GM21717 (cell line): ENCODE data around the gene NCBP2L.
"Not testable (repeated sequence)": the region's sequence is repeated elsewhere in the genome, so short reads cannot be mapped to it uniquely, and the experiment has no call there.

Source experiments
- ATAC-seq: cut with Tn5 transposase; IDR thresholded peaks from one replicate; pipeline ENCODE4 v1.9.1; 2021; ENCODE audit warnings: mild to moderate bottlenecking, moderate library complexity; ENCODE audit not compliant: unreplicated experiment

NCBP2L gene

DNA sequence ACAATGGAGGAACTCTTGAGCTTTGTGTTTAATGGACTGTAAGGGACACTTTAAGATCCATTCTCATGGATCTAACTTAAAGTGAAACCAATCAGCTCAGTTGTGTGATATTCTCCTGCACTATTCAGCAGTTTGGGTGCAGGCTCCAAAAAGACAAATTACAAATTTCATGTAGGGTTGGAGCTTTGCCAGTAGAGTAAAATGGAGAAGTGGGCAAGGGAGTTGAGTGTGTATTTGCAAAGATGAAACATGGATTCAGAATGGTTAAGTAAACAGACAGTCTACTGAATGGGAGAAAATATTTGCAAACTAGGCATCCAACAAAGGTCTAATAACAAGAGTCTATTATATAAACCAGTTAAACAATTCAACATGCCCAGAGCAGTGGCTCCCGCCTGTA lies 26.9 kb downstream of the NCBP2L start:
- no peak for ATAC-seq

- no peak for ATAC-seq
These were observed 27.6 kb downstream of the NCBP2L start for GRCh38 chrX:107805179-107805578.

DNA sequence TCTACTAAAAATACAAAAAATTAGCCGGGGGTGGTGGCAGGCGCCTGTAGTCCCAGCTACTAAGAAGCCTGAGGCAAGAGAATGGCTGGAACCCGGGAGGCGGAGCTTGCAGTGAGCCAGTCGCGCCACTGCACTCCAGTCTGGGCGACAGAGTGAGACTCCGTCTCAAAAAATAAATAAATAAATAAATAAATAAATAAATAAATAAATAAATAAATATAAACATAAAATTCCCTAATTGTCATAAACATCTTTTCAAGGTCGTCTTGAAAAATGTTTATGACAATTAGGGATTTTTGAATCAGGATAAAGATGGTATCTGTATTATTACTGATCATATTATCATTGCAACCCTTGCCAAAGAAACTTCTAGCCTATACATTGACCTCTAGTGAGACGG lies 32.5 kb downstream of the NCBP2L start:
- not testable (repeated sequence) for ATAC-seq

- no peak for ATAC-seq
These were observed 41.5 kb downstream of the NCBP2L start for GRCh38 chrX:107818900-107819521.

DNA sequence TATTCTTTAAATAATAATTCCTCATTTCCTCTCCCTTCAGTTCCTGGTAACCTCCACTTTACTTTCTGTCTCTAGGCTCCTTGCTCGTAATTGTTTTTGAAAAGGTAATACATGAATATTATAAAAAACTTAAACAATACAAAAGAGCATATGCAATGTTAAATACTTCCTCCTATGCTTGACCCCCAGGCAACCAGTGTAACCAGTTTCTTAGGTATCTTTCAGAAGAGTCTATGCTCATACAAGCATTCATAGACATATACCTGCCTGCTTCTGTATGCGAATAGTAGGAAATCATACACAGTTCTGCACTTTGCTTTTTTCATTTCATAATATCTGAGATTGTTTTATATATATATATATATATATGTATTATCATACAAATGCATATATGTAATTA lies 45.5 kb downstream of the NCBP2L start:
- ATAC-seq: no peak

- no peak for ATAC-seq
These were observed 45.9 kb downstream of the NCBP2L start for GRCh38 chrX:107823456-107823855.

DNA sequence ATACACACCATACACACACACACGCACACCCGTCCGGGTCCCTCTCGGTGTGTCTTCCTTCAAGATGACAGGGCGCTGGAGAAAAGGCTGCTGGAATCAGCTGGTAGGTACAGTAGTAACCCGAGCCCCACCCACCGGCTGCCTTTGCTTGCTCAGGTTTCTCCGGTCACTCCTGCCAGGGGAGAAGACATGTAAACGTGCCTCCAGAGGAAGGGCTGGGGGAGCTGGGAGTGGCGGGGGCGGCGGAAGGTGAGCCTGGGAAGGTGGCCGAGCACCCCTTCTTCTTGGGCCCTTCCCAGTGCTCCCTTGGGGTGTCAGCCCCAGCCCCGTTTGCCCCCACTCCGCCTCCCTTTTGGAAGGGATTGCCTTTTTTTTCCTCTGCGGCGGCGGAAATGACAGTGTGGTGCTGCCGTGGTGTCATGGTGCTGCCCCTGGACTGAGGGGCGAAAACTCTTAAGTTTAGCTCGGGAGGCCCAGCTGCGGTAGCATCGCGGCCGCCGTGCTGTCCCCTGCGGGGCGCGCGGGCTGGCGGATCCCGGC lies 48.2 kb downstream of the NCBP2L start, which contains the start of gene MID2:
MID2 (plus strand) TSS at position 169 of the 540 bp plus-strand sequence. CDS start 561 bp downstream, outside the sequence.
- ATAC-seq: no peak

DNA sequence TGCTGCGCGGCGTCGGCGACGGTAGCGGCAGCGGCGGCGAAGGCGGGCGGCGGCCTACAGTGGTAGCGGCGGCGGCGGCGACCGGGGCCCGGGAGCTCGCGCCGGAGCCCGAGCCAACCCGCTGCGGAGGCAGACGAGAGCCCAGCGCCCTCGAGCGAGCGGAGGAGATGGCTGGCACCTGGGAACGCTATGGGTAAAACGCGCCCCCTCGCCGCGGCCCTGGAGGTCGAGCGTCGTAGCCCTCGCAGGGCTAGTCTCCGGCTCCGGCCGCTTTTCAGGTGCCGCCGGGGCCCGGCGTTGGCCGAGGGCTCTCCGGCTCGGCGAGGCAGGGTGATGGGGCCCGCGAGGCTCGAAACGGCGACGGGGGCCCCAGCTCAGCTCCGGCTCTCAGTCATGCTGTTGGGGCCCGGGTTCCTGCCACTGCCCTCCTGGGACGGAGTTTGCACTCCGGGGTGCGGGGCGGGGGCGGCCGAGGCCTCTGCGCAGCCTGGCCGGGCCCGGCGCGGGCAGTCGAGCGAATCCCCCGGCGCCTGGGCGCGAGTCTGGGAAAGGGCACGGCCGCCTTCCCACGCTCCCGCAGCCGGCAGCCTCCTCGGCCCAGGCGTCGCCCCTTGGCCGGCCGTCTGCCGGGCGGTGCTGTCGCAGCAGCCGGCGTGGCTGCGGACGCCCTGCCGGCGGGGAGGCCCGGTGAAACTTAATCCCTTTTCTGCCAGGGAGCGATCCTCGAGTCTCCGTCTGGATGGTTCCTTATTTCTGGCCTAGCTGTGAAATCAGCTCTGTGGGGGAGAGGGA lies 48.9 kb downstream of the NCBP2L start:
- ATAC-seq: no peak

DNA sequence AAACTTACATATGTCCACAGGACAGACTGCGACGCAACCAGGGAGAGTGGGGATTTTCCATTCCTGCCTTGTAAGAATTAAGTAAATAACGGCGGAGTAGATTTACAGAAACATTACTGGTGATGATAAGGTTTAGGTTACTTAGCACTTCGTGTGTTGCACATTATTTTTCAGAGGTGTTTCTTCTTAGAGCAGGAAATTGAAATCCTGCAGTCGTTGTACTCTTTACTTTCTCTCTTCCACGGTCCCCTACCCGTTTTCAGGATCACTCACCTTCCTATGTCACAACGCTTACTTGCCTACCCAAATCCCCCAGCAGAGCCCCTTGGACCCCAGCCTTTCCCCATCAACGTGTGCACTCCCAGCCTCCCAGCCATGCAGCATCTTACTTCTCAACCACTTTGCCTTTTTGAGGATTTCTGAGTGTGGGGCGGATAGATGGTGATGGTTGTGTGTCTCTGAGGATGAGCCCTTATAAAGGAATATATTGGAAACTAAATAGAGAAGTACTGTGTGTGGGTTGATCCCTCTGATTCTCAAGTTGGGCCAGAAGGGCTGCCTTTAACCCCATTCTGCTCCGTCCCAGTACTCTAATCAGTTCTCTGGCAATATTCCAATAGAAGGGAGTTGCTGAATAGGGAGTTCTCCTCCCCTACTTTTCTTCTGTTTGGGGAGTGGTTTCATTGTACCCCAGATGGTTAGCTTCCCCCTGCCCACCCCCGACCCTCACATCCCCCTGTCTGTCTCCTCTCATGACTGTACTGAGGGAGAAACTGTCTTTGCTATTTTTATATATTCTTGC lies 49.7 kb downstream of the NCBP2L start:
- ATAC-seq: no peak

- no peak for ATAC-seq
These were observed 50.3 kb downstream of the NCBP2L start for GRCh38 chrX:107827852-107828251.

- ATAC-seq: no peak
These were observed 52.3 kb downstream of the NCBP2L start for GRCh38 chrX:107829878-107830277.

- ATAC-seq: no peak
These were observed 53.7 kb downstream of the NCBP2L start for GRCh38 chrX:107831071-107831730.

GRCh38 chrX:107834275-107835201 lies 57.0 kb downstream of the NCBP2L start:
- no peak for ATAC-seq

- ATAC-seq: no peak
These were observed 59.4 kb downstream of the NCBP2L start for GRCh38 chrX:107836958-107837357.

- no peak for ATAC-seq
These were observed 63.4 kb downstream of the NCBP2L start for GRCh38 chrX:107840971-107841370.

DNA sequence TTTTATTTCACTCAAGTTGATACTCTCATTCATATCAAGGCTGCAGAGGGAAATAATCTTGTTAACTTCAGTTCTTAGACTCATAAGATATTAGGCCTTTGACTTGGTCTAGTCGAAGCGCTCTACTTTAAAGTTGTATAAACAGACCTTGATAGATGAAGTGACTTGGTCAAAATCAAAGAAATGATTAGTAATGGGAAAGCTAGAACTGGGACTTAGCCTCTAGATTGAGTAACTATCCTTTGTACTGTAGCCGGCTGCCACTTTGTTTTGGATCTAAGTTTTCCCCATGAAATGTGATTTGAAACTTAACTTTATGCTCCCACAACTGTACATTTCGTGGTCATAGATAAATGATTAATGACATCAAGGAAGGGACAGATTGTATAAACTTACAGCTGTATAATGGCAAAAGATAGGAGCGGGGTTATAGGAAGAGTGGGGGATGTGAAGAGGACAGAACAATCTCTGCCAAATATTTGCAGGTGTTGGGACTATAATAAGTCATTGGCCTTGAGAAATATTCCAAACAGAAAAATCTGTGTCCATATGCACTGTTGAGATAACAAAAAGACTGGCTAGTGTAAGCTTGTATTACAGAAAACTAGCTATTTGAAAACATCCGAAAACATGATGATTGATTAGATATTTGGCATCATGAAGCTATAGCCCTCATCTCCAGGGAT lies 65.3 kb downstream of the NCBP2L start:
- no peak for ATAC-seq
